ENCODE data around the gene ALK. TPM values are rescaled to one million over a fixed set of nuclear protein-coding genes. Genes with fewer than 3 reads are reported as not detected.

ALK gene
- total RNA-seq, 1 donor from 2014 or later = not detected

DNA sequence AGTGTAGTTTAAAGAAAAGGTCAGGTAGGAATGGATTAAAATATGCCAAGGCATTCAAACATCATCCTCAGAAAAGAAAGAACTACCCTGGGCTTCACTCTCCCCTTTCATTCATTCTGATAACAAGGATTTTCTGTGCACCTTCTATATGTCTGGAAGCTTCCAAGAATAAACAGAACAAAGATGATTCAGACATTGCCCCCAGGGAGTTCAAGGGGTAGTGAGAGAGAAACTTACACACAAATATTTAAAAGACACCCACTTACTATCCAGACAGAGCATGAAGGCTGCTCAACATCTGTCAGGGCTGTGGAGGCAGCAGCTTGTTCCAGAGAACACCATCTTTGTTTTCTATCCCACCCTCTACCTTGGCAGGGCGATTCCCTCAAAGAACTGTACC lies 140.5 kb downstream of the ALK start:
- DNase-seq (ENCODE audit: low spot score in 2 of 2) = no peak
- H3K4me1 ChIP-seq = no peaks in the 10 kb centered on the region
- H3K4me3 ChIP-seq = no peak overlapping the region
- H3K27ac ChIP-seq = no peak overlapping the region
- no peaks in the 10 kb centered on the region for H3K36me3 ChIP-seq
- TF ChIP-seq CTCF (IDR thresholded peaks at IDR 0.05) = no peak
- no peaks in the 10 kb centered on the region for H3K27me3 ChIP-seq
- no peaks in the 10 kb centered on the region for H3K9me3 ChIP-seq
- intact Hi-C loops (cut with DNase I) = no loop called here

GRCh38 chr2:29777161-29777560 lies 144.2 kb downstream of the ALK start:
- TF ChIP-seq CTCF (IDR thresholded peaks at IDR 0.05) = no peak
- Histone ChIP-seq H3K36me3 (no peaks in the 10 kb centered on the region), H3K9me3 (no peaks in the 10 kb centered on the region), H3K27ac (no peak overlapping the region), H3K4me3 (no peak overlapping the region), H3K27me3 (no peaks in the 10 kb centered on the region), H3K4me1 (no peaks in the 10 kb centered on the region)
- no peak for DNase-seq (ENCODE audit: low spot score in 2 of 2)
- intact Hi-C loops (cut with DNase I) = no loop called here

- TF ChIP-seq CTCF (IDR thresholded peaks at IDR 0.05) = no peak
- H3K4me3 ChIP-seq = no peak overlapping the region
- intact Hi-C loops (cut with DNase I) = no loop called here
These were observed 145.0 kb downstream of the ALK start for GRCh38 chr2:29776406-29776805.

GRCh38 chr2:29775937-29776336 lies 145.4 kb downstream of the ALK start:
- Histone ChIP-seq H3K27me3 (no peaks in the 10 kb centered on the region), H3K27ac (no peak overlapping the region), H3K9me3 (no peaks in the 10 kb centered on the region), H3K36me3 (no peaks in the 10 kb centered on the region), H3K4me3 (no peak overlapping the region), H3K4me1 (no peaks in the 10 kb centered on the region)
- intact Hi-C loops (cut with DNase I) = no loop called here
- TF ChIP-seq CTCF (IDR thresholded peaks at IDR 0.05) = no peak
- DNase-seq (ENCODE audit: low spot score in 2 of 2) = no peak

More at GRCh38 chr2:29776406-29776805, 145.0 kb downstream of the ALK start:
- Histone ChIP-seq H3K27me3 (no peaks in the 10 kb centered on the region), H3K4me1 (no peaks in the 10 kb centered on the region), H3K9me3 (no peaks in the 10 kb centered on the region), H3K27ac (no peak overlapping the region), H3K36me3 (no peaks in the 10 kb centered on the region)
- DNase-seq (ENCODE audit: low spot score in 2 of 2) = no peak

DNA sequence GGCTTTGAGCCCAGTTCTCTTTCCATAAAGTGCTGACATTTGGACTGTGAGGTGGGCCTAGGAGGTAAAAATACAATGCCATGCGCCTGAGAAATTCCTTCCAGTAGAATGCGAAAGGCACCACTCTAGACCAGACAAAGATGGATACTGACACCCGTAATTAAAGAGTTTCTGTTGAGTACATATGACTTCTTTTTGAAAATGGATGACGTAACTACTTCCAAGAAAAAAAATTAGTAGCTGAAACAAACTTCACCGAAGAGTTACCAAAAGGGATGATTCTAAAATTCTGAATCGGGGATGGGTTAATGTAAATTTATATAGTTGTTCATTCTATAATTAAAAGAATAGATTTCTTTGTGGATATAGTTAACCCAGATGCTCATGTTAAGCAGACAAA lies 146.8 kb downstream of the ALK start:
- DNase-seq (ENCODE audit: low spot score in 2 of 2) = no peak
- Histone ChIP-seq H3K9me3 (no peaks in the 10 kb centered on the region), H3K4me1 (no peaks in the 10 kb centered on the region), H3K27me3 (no peaks in the 10 kb centered on the region), H3K36me3 (no peaks in the 10 kb centered on the region), H3K27ac (no peak overlapping the region), H3K4me3 (no peak overlapping the region)
- TF ChIP-seq CTCF (IDR thresholded peaks at IDR 0.05) = no peak
- intact Hi-C loops (cut with DNase I) = no loop called here

GRCh38 chr2:29770846-29771245 lies 150.5 kb downstream of the ALK start:
- no peak for TF ChIP-seq CTCF (IDR thresholded peaks at IDR 0.05)
- Histone ChIP-seq H3K27me3 (no peaks in the 10 kb centered on the region), H3K27ac (no peak overlapping the region), H3K36me3 (no peaks in the 10 kb centered on the region), H3K4me3 (no peak overlapping the region), H3K9me3 (no peaks in the 10 kb centered on the region), H3K4me1 (no peaks in the 10 kb centered on the region)
- no peak for DNase-seq (ENCODE audit: low spot score in 2 of 2)
- intact Hi-C loops (cut with DNase I) = no loop called here
